ENCODE data around the gene C1D.

DNA sequence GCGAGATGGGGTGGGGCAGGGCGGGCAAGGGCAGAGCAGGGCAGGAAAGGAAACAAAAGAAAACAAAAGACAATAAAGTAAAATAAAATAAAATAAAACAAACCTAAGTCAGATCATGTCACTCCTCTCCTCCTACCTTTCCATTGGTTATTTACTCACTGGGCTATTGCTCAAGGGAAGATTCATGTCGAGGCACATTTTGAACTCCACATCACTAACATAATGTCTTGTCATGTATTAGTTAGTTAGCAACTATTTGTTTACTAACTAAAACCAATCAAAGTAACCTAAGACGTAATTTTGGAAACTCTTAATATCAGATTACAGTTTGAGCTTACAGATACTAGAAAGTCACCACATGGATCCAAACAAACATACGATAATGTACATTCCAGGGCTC is 2.2 kb downstream of the C1D start:
- TF ChIP-seq, protein P1, sequence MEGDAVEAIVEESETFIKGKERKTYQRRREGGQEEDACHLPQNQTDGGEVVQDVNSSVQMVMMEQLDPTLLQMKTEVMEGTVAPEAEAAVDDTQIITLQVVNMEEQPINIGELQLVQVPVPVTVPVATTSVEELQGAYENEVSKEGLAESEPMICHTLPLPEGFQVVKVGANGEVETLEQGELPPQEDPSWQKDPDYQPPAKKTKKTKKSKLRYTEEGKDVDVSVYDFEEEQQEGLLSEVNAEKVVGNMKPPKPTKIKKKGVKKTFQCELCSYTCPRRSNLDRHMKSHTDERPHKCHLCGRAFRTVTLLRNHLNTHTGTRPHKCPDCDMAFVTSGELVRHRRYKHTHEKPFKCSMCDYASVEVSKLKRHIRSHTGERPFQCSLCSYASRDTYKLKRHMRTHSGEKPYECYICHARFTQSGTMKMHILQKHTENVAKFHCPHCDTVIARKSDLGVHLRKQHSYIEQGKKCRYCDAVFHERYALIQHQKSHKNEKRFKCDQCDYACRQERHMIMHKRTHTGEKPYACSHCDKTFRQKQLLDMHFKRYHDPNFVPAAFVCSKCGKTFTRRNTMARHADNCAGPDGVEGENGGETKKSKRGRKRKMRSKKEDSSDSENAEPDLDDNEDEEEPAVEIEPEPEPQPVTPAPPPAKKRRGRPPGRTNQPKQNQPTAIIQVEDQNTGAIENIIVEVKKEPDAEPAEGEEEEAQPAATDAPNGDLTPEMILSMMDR (IDR thresholded peaks at IDR 0.05): no peak
- TF ChIP-seq POLR2AphosphoS5 (IDR thresholded peaks at IDR 0.05) (no peak), POLR2A (IDR thresholded peaks at IDR 0.05) (no peak)
